HG03097 (cell line): ENCODE results near the gene EVA1B.

Experiments used
- ATAC-seq: cut with Tn5 transposase; IDR thresholded peaks from one replicate; pipeline ENCODE4 v1.9.1; 2021; ENCODE audit not compliant: unreplicated experiment, low FRiP score

EVA1B gene

DNA sequence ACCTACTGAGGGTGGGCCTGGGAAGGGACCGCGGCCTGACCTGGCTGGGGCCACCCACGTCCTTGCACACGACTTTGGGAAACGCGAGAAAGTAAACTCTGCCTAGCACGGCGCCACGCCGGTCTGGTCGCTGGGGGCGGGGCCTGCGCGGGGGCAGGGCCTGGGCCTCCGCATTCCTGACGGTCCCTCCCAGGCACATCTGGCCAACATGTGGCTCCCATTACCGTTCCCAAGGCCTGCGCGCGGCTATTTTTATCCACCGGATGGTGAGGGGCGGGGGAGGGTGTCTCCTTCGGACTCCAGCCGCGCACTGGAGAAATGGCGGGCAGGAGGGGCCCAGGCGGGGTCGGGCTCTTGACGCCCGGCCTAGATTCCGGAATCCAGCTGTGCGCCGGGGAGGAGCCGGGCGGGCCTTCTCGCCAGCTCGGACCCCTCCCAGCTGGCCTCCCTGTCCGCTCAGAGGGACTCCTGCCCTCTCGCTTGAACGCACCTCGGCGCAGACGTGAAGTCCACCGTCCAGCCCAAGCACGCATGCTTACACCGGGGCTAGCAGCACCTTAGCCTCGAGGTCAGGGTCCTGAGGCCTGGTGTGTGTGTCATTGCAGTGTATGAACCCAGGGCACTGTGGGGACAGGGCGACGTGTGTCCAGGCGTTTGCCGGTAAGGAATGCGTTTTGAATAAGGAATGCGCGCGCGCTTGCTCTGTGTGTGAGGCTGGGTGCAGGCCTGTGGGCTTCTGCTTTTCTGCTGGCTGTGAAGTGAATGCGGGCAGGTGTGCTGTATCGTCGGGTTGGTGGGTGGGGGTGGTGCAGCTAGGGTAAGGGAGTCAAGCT, 2.1 kb downstream of the EVA1B start:
- ATAC-seq: no peak

DNA sequence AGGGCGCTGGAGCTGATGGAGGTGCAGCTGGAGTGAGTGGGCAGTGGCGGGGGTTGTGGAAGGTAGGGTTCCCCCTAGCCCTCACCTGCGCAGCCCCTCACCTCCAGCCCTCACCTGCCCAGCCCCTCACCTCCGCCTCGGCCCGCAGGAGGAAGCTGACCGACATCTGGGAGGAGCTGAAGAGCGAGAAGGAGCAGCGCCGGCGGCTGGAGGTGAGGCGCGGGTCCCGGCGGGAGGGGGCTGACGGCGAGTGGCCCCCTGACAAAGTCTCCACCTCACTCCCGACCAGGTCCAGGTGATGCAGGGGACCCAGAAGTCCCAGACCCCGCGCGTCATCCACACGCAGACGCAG, 2.7 kb downstream of the EVA1B start:
- no peak for ATAC-seq

DNA sequence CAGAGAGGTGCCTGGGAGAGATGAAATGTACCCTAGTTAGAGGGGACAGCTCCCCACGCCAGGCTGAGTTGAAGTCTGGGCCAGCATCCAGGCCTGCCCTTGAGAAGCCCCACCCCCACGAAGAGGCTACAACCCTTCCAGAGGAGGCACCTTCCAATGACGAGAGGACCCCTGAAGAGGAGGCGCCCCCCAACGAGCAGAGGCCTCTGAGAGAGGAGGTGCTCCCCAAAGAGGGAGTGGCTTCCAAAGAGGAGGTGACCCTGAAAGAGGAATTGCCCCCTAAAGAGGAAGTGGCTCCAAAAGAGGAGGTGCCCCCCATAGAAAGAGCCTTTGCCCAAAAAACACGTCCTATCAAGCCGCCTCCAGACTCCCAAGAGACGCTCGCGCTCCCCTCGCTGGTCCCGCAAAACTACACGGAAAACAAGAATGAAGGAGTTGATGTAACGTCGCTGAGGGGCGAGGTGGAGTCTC, 3.1 kb downstream of the EVA1B start:
- no peak for ATAC-seq

DNA sequence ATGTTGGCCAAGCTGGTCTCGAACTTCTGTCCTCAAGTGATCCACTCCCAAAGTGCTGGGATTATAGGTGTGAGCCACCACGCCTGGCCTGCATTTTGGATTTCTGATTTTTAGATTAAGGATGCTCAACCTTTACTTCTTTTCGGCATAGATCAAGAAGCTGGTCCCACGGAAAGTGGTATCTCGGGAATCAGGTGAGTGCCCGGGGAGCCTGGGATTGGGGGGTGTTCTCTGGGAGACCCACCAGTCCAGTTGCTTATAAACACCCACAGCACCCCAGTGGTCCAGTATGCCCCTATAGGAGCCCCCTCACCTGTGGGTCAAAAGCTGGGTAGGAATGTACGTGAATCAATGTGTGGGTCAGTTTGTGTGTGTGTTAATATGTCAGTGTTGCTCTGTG, 14.0 kb downstream of the EVA1B start:
- ATAC-seq: no peak

DNA sequence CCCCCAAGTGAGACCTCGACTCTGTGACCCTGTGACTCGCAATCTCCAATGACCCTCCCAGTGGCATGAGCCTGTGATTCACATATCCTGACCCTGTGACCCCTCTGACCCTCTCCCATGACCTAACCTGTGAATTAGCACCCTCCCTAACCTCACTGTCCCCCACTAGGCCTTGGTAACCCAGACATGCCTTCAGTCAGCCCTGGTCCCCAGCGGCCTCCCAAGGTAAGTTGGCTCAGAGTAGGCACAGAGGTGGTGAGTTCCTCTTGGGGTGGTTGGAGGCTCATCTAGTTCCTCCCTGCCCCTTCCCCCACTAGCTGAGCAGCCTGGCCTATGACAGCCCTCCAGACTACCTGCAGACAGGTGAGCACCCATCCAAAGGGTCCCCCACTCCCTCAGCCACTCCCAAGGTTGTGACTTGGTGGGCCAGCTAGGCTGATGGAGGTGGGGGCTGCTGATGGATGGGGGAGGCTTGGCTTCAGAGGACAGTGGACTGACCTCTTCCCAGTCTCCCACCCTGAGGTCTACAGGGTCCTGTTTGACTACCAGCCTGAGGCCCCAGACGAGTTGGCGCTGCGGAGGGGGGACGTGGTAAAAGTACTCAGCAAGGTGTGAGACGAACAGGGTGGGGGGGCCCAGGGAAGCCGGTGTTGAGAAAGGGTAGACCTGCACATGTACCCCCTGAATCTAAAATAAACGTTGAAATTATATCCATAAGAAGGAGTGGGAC, 15.7 kb downstream of the EVA1B start:
- ATAC-seq: no peak

DNA sequence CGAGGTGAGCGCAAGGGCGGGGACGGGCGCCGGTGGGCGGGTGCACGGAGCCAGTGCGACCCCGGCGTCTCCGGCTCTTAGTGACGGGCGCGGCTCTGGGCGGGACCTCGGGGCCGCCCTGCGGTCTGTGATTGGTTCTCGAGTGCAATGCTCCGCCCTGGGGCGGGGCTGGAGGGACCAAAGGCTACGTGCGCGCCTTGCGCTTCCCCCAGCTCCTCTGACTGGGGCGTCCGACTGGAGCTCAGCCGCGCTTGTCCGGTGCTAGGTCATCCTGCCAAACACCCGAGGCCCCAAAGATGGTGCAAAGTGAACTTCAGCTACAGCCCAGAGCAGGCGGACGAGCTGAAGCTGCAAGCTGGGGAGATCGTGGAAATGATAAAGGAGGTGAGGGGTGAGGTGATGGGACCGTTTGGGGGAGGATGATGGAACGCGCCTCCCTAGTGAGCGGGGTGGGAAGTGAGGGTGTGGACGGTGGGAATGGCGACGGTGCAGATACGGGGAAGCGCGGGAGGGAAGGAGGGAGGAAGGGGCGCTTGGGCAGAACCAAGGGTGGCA, 16.5 kb downstream of the EVA1B start:
- ATAC-seq: peak; percentile 92

DNA sequence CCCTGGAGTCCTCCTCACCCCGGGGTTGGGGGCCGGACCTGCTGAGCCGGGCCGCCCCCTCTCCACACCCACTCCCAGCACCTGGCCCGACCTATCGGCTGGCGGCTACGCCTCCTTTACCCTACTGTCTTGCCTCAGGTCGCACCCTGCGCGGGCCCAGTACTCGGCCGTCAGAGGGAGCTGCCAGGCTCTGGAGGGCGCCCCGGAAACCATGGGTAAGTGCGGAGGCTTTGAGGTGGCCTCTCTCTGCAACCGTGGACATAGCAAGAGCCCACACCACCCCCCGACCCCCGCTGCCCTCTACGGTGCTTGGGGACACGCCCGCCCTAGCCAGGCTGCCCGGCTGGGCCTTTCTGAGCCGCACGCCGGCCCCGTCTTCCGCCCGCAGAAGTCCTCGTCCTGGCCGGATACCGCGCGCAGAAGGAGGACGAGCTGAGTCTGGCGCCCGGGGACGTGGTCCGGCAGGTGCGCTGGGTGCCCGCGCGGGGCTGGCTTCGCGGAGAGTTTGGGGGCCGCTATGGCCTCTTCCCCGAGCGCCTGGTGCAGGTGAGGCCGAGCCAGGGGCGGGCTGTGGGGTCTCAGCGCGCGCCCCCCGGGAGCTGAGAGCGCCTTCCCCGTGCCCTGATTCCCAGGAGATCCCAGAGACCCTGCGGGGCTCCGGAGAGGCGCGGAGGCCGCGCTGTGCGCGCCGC, 17.1 kb downstream of the EVA1B start, which contains the start of gene SH3D21:
TSS of gene SH3D21 (plus strand) at position 159 of the 692 bp plus-strand sequence. CDS start at position 212, 53 bp downstream.
- peak; percentile 37 for ATAC-seq

DNA sequence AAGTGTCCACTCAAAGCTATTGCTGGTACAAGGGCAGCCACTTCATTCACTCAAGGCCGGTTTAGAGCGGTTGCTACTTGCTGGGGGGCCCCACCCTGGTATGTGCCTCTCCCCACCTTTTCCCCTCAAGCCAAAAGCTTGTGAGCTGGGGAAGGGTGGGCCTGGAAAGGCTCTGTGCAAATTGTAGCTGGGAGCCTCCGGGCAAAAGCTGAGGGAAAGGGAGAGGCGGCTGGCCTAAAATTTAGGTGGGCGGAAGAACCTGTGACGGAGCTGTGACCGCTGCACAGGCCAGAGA, 17.6 kb downstream of the EVA1B start:
- no peak for ATAC-seq

DNA sequence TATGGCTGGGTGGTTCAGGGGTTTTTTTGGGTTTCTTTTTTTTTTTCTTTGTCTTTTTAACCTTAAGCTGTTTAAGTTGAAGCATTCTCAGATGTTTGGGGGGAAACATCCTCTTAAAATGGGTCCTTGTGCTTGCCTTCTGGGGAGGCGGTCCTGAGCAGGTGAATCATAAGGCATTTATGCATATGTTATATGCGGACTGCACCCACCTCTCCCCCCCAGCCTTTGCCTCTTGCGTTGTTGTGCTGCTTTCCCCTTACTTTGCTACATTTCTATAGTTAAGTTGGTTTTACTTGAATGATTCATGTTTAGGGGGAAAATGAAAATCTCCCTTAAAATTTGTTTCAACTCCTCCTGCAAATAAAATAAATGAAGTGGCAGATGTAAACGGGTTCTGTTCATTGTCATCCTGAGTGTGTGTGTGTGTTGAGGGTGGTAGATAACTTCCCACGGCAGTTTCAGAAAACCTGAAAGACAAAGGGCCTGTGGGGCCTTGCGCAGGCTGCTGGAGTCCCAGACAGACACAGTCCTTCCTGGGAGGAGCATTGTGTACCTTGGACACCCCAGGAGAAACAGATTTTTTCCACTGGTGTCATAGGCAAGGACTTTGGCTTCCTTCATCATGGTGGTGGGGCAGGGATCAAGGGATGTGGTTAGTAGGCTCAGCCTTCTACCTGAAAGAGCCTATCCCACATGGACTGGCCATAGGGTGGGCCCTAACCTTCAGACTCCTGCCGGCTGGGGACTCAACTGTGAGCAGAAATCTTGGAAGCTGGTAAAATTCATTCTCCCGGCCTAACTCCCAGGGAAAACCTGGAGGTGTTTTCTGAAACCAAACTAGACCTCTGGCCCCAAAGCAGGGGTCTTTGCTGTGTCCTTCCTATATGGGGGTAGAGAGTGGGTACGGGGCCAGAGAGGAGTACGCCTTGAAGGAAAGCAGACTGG, 18.2 kb downstream of the EVA1B start:
- ATAC-seq: no peak

DNA sequence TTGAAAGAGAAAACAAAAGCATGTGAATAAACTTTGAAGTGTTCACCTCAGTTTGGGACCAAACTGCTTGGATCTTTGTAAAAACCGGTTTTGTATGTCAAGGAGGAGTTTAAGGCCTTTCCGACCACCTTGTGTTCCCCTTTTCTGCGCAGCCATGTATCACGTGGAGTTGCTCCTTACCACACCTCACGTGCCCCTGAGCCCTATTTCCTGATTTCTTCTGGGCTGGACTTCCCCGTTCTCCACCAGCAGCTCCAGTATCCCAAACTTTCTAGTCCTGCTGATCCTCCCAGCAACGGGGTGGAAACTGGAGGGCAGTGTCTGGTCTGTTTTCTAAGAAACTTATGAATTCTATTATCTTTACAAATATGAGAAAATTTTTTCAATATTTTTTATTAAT, 18.9 kb downstream of the EVA1B start:
- ATAC-seq: no peak

DNA sequence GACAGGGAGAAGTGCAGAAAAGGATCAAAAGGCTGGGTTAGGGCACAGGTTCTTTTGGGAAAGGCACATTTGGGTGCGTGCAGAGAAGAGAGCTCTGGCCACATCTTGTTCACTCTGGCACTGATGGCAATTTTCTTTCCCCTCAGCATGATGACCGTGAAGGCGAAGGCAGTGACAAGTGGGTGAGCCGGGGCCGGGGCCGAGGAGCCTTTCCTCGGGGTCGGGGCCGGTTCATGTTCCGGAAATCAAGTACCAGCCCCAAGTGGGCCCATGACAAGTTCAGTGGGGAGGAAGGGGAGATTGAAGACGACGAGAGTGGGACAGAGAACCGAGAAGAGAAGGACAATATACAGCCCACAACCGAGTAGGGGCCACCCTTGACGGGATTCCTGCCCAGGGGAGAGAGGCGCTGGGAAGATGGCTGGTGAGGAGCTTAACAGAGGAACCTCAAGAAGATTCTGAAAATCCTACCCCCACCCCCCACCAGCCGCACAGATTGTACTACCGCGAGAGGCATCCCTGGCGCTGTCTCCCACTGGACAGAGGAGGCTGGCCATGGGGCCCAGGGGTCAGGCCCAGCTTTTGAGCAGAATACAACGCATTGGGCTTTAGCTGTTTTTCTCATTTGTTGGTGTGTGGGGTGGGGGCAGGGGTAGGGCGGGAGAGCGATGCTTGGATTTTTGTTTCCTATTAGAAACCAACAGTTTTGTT, 19.6 kb downstream of the EVA1B start:
- no peak for ATAC-seq

DNA sequence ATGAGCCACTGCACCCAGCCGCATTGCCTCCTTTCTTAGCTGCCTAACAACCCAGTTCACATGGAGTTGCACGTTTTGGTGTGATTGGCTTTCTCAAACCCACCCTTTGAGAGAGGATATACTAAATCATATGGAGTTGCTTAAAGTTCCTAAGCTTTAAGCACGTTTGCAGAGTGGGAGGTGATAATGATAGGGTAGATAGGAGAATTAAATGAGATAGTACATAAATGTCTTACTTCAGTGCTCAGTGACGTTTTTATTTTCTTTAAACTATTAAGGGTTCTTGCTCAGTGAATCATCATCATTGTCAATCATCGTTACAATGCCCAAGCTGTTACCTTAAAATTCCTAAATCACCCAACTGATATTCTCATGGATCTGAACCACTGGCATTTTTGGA, 20.2 kb downstream of the EVA1B start:
- ATAC-seq: no peak

DNA sequence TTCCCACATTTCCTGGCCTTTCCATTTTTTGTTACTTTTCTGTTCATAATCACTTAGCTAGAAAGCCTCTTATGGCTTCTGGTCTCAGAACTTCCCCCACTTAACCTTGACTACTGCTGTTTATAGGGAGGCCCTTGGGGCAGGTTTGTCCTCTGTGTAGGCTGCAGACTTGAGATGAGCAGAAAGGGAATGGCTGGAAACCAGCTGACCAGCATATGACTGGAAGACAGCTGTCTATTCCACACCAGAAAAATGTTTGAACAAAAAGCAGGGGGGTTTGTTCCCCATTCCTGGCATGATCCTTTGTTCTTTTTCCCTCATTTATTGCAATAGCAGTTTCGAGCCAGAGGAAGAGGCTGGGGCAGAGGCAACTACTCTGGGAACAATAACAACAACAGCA, 22.2 kb downstream of the EVA1B start:
- no peak for ATAC-seq

DNA sequence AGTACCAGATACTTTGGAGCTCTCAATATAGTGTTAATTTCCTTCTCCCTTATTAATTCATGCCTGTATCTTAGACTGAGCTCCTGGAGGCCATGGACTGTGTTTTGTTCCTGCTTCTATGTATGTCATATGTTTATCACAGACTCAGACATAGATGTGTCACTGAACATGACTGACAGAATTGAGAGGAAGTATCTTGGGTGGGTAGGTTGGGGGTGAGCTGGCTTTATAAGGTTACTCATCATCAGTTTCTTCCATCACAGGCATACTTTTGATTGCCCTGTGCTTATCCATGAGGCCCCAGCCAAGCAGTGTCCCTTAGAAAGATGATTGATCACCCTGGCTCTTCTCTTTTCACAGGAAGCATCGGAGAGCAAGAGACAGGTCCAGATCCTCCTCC, 22.9 kb downstream of the EVA1B start:
- no peak for ATAC-seq

DNA sequence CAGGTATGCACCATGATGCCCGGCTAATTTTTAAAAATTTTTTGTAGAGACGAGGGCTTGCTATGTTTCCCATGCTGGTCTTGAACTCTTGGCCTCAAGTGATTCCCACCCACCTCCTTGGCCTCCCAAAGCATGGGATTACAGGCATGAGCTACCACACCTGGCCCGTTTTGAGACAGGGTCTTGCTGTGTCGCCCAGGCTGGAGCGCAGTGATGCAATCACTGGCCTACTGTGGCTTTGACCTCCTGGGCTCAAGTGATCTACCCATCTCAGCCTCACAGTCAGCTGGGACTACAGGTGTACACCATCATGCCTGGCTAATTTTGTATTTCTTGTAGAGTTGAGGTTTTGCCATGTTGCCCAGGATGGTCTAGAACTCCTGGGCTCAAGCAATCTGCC, 24.8 kb downstream of the EVA1B start:
- no peak for ATAC-seq

DNA sequence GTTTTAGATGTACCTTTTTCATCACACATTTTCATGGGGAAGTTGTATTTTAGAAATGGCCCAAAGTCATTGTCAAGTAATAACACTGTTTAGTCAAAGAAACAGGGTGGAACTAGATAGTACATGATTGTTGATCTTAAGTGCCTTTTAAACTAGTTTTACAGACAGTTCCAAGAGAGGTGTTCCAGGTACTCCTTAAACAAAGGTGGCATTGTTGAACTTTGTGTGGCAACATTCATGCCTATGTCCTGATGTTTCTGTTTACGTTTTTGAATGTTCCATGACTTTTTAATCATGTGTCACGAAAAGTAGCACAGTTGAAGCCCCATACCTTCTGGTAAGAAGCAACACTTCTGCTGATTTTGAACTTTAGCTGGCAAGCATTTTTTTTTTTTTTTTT, 26.4 kb downstream of the EVA1B start:
- ATAC-seq: no peak

DNA sequence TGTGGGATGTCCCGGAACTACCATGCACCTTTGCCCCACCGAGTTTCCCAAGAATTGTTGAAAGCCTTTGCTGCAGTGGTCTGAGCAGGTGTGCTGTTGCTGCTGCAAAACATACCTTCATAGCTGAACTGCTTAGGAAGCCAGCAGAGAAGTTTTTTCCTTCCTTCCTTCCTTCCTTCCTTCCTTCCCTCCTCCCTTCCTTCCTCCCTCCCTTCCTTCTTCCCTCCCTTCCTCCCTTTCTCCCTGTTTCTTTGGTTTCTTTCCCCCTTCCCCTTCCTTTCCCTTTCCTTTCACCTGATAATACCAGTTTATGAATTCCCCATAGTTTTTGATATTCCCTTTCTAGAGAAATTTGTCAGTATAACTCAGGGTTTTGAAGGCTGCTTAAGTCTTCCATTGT, 28.1 kb downstream of the EVA1B start:
- no peak for ATAC-seq

DNA sequence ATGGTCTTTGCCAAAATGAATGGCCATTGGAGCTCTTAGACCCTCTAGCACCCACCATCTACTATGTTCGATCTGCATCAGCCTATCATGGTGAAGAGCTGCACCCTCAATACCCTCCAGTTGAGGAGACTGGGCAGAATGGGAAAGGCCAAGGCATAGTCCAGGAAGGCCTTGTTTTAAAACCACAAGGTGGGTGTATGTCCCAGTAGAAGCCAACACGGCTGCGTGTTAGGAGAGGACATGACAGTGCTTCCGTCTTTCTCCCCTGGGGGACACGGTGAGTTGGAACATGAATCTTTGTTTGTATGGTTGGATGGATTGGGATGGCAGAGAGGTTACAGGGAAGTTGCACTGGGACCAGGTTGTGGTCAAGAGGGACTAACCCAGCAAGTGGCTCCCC, 35.9 kb downstream of the EVA1B start:
- no peak for ATAC-seq

DNA sequence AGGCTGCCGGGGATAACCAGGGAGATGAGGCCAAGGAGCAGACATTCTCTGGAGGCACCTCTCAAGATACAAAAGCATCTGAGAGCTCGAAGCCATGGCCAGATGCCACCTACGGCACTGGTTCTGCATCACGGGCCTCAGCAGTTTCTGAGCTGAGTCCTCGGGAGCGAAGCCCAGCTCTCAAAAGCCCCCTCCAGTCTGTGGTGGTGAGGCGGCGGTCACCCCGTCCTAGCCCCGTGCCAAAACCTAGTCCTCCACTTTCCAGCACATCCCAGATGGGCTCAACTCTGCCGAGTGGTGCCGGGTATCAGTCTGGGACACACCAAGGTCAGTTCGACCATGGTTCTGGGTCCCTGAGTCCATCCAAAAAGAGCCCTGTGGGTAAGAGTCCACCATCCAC, 36.6 kb downstream of the EVA1B start:
- no peak for ATAC-seq
